ENCODE data around the gene AGK.

DNA sequence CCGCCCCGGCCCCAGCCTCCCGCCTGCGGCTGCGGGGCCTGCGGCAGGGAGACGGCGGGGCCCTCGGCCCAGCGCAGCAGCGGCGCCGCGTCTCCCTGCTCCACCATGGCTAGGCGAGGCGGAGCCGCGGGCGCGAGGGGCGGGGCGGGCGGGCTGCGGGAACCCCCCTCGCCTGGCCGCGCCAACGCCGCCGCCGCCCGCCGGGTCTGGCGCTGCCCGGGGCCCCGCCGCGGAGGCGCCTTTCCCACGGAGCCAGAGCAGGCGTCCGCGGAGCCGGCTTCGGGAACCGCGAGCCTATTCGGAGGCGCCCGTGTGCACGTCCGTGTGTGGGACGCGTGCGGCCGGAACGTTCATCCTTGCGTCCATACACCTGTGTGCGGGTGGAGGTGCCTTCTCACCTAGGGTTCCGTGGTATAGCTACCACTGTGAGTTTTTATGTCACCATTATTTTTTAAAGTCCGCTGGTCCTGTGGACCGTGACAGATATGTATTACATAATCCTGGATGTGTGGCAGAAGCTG lies 150.9 kb downstream of the AGK start, which contains the start of gene DENND11:
- TF ChIP-seq POLR2AphosphoS5 (IDR thresholded peaks at IDR 0.05; ENCODE audit: low read depth, low read length) (no peak), POLR2A (IDR thresholded peaks at IDR 0.05; ENCODE audit: low read depth, low read length) (no peak), TAF1 (IDR thresholded peaks at IDR 0.05; ENCODE audit: low read depth, low read length) (no peak)

Measured in GM12891 (cell line).